Astrocyte (in vitro differentiated cells and primary cell): ENCODE measurements around the gene CTCFL.

ENCODE experiments used
- CTCF ChIP-seq: IDR thresholded peaks from 2 replicates; pipeline ENCODE4 v1.5.1; 2011; ENCODE audit warnings: low read depth, mild to moderate bottlenecking, inconsistent platforms, low read length, moderate library complexity; ENCODE audit not compliant: insufficient read depth
- EZH2 ChIP-seq: IDR thresholded peaks from 2 replicates; pipeline ENCODE4 v1.6.1; 2012; ENCODE audit warnings: mild to moderate bottlenecking, low read length, inconsistent platforms; ENCODE audit not compliant: insufficient read depth

- TF ChIP-seq CTCF (no peak), EZH2 (no peak)
These were observed 33.8 kb upstream of the CTCFL start for GRCh38 chr20:57558614-57559288.
